K562 (cell line): ENCODE measurements around the gene NCKAP1. TPM values are rescaled to one million over a fixed set of nuclear protein-coding genes. Genes with fewer than 3 reads are reported as not detected.

Source experiments
- CHD7 ChIP-seq: fragments of 200-600 bp; sonication (generic); IDR thresholded peaks from one replicate; pipeline ENCODE4 v1.6.1; 2012; ENCODE audit warnings: mild to moderate bottlenecking, low read depth, low read length, inconsistent platforms
- FOXJ2 ChIP-seq: fragments of 200-800 bp; sonication (Bioruptor generic); IDR thresholded peaks from 2 replicates; pipeline ENCODE4 v1.6.1; 2016; ENCODE audit warnings: missing genetic modification characterization, missing compliant biosample characterization
- HMG20B ChIP-seq: fragments of 250-450 bp; sonication (Bioruptor Pico); IDR thresholded peaks from 2 replicates; pipeline ENCODE4 v1.5.0; 2021; ENCODE audit warnings: mild to moderate bottlenecking
- KDM2B ChIP-seq: fragments of 250-450 bp; sonication (Bioruptor Pico); IDR thresholded peaks from 2 replicates; pipeline ENCODE4 v1.8.0; 2021; ENCODE audit warnings: mild to moderate bottlenecking, moderate library complexity
- RAD21 ChIP-seq, 2 experiments: fragments of 250-450 bp in 1 of 2; fragments of 450-650 bp in 1 of 2; sonication (Bioruptor Pico) in 1 of 2; formaldehyde crosslinking in 1 of 2; IDR thresholded peaks in 1 of 2; conservative IDR thresholded peaks in 1 of 2; 2 replicates each; pipeline versions ENCODE4 v1.4.0 to v1.8.0; 2020 to 2022; ENCODE audit warnings: mild to moderate bottlenecking in 2 of 2, moderate library complexity in 1 of 2
- TAF15 ChIP-seq: fragments of 200-400 bp; formaldehyde crosslinking; IDR thresholded peaks from 2 replicates; pipeline ENCODE4 v1.6.1; 2017; ENCODE audit warnings: mild to moderate bottlenecking, low read depth, low read length, moderate library complexity
- ZNF764 ChIP-seq: fragments of 250-450 bp; sonication (Bioruptor Pico); IDR thresholded peaks from 2 replicates; pipeline ENCODE4 v1.4.0; 2020; ENCODE audit warnings: low read depth, mild to moderate bottlenecking, moderate library complexity
- polyA plus RNA-seq, 8 experiments: library from polyadenylated mRNA; depleted of rRNA in 4 of 8; stranded (reverse) in 5 of 8; unstranded in 3 of 8; fragments of >200 nt; fragmentation: Nextera tagmentation in 2 of 8; fragmentation: Illumina TruSeq in 1 of 8; extraction: Ambion mirVana in 2 of 8; extraction: Trizol in 1 of 8; gene quantifications; 2 replicates each; pipeline versions ENCODE4 v1.2.1 to v1.2.3, GENCODE V29; 2011 to 2014; ENCODE audit warnings: inconsistent platforms in 1 of 8, missing spikeins in 1 of 8
- total RNA-seq, 7 experiments: library from RNA; depleted of rRNA in 6 of 7; stranded (reverse); fragments of >200 nt in 6 of 7; fragmentation: Illumina TruSeq in 2 of 7; extraction: Trizol in 2 of 7; gene quantifications; 2 replicates each; pipeline versions ENCODE4 v1.2.1 to v1.2.3, GENCODE V29; 2011 to 2021; ENCODE audit warnings: low replicate concordance in 1 of 7

Gene NCKAP1
- total and polyA plus RNA-seq, 9 of the 15 experiments (the other 6 are each of a cell fraction or from before 2014, with no cell fraction given), result 34.0 to 153 (median 88.7) TPM

GRCh38 chr2:183022711-183023110 is 15.5 kb downstream of the NCKAP1 start (continued):
- TF ChIP-seq CHD7, result no peak
- TF ChIP-seq KDM2B (CRISPR knock-in tag), result no peak
- TF ChIP-seq FOXJ2 (tag), result no peak
- TF ChIP-seq TAF15, result no peak
- TF ChIP-seq ZNF764, result no peak
- TF ChIP-seq RAD21 (CRISPR knock-in tag; conservative IDR thresholded peaks at IDR 0.05 in 1 of 2, IDR thresholded peaks at IDR 0.05 in 1 of 2), result no peak
- no peak for TF ChIP-seq HMG20B (CRISPR knock-in tag)
